Nephron (organoid): ENCODE data around the gene ARHGAP23.
A peak's percentile ranks its signal among the peaks of the same experiment; 100 is the strongest.

ENCODE experiments used
- H3K27ac Mint-ChIP-seq, 3 experiments: 2 replicates each; pipeline ENCODE4 v1.8.0; 2020; ENCODE audit warnings: mixed read lengths in 3 of 3, mild to moderate bottlenecking in 2 of 3, moderate library complexity in 1 of 3
- H3K27me3 Mint-ChIP-seq: 2 replicates; pipeline ENCODE4 v1.8.0; 2021; ENCODE audit warnings: low read depth, mild to moderate bottlenecking, moderate library complexity, mixed read lengths
- H3K36me3 Mint-ChIP-seq: 2 replicates; pipeline ENCODE4 v1.8.0; 2020; ENCODE audit warnings: low read depth, mixed read lengths
- H3K4me1 Mint-ChIP-seq: 2 replicates; pipeline ENCODE4 v1.8.0; 2020; ENCODE audit warnings: mixed read lengths
- H3K4me3 Mint-ChIP-seq, 3 experiments: 2 replicates each; pipeline ENCODE4 v1.8.0; 2020; ENCODE audit warnings: mild to moderate bottlenecking in 3 of 3, mixed read lengths in 3 of 3, moderate library complexity in 2 of 3
- H3K9me3 Mint-ChIP-seq: 2 replicates; pipeline ENCODE4 v1.8.0; 2020; ENCODE audit warnings: mixed read lengths
- TF ChIP-seq, protein P1 (sequence below), 3 experiments: fragments of 200-600 bp; sonication (generic); IDR thresholded peaks; one replicate each; pipeline ENCODE4 v1.5.0; 2021; ENCODE audit warnings: antibody characterized with exemption in 3 of 3; ENCODE audit not compliant: unreplicated experiment in 3 of 3

The ARHGAP23 gene

DNA sequence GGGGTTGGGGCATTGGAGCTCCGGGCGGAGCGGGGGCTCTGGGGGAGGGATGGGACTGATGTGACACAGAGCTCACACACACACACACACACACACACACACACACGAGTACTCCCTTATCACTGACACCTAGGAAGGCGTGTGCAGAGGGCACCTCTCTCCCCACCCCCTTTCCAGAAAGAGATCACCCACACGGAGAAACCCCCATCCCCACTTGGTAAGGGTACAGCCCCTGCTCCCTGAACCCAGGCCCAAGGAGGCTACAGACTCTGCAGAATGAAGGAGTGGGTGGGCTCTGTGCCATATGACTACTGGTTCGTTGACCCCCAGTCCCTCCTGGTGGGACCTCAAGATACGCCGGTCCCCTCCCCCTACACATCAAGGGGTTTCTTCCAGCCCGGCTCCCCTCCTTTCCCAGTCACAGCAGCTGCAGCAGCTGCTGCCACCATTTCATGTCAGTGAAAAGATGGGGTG, 8.7 kb upstream of the ARHGAP23 start:
- H3K36me3 Mint-ChIP-seq: no peaks in the 10 kb centered on the region
- no peaks in the 10 kb centered on the region for H3K9me3 Mint-ChIP-seq
- TF ChIP-seq, protein P1, sequence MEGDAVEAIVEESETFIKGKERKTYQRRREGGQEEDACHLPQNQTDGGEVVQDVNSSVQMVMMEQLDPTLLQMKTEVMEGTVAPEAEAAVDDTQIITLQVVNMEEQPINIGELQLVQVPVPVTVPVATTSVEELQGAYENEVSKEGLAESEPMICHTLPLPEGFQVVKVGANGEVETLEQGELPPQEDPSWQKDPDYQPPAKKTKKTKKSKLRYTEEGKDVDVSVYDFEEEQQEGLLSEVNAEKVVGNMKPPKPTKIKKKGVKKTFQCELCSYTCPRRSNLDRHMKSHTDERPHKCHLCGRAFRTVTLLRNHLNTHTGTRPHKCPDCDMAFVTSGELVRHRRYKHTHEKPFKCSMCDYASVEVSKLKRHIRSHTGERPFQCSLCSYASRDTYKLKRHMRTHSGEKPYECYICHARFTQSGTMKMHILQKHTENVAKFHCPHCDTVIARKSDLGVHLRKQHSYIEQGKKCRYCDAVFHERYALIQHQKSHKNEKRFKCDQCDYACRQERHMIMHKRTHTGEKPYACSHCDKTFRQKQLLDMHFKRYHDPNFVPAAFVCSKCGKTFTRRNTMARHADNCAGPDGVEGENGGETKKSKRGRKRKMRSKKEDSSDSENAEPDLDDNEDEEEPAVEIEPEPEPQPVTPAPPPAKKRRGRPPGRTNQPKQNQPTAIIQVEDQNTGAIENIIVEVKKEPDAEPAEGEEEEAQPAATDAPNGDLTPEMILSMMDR (IDR thresholded peaks at IDR 0.05; ENCODE audit: unreplicated experiment in 3 of 3): no peak
- H3K27me3 Mint-ChIP-seq: peaks cover 50% of the 10 kb centered on the region
- H3K4me1 Mint-ChIP-seq: peaks cover 60% of the 10 kb centered on the region
- H3K4me3 Mint-ChIP-seq: peak overlapping the region; percentile 81 to 89 (median 83)
- H3K27ac Mint-ChIP-seq: no peak overlapping the region

DNA sequence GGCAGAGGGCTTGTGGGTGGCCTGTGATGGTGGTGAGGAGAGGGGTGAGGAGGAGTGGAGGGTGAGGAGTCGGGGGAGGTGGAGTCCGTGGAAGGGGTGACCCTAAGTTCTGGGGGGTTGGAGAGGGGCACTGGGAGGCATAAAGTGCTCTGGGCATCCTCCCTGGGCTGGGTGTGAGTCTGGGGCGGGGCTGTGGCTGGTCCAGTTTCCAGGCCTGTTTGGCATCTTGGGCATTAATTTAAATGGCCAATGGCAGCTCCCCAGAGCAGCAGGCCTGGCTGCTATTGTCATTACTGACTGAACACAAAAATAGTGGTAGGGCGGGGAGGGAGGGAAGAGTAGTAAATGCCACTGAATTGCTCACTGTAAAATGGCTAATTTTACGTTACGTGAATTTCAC, 7.7 kb upstream of the ARHGAP23 start:
- Mint-ChIP-seq H3K4me3 (peak overlapping the region; percentile 58 to 89 (median 83)), H3K27me3 (peaks cover 57% of the 10 kb centered on the region), H3K4me1 (peaks cover 61% of the 10 kb centered on the region), H3K27ac (peak overlapping the region in 1 of 3 experiments; percentile 96), H3K36me3 (no peaks in the 10 kb centered on the region), H3K9me3 (no peaks in the 10 kb centered on the region)
- TF ChIP-seq, protein P1 (IDR thresholded peaks at IDR 0.05; ENCODE audit: unreplicated experiment in 3 of 3): no peak

DNA sequence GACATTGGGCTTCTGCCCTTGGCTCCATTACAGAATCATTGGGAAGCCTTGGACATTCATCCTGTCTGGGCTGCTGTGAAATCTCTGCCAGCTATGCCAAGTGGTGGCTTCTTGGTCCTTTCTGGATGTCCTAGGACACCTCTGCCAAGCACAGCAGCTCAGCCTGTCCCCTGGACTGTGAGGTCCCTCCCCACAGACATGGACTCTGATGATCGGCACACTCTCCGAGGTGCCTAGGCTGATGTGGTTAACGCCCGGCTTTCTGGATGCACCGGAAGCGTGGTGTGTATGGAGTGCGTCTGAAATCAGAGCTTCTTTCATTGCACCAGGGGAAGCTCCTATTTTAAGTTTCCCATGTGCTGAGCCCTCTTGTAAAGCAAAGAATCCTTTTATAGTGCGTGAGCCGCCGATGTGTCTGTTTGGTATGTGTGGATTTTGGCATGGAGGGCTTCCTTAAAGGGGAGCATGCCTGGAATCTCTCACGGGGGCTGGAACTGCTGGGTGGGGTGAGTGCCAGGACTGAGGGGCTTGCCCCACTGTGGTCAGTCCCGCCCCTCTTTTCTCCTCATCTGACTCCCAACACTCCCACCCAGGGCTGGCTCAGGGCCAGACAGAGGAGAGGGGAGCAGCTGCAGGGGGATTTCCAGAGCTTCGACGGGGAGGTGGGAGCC, 7.0 kb upstream of the ARHGAP23 start:
- Mint-ChIP-seq H3K4me1 (peaks cover 61% of the 10 kb centered on the region), H3K4me3 (peak overlapping the region; percentile 58 to 89 (median 83)), H3K9me3 (no peaks in the 10 kb centered on the region), H3K36me3 (no peaks in the 10 kb centered on the region), H3K27me3 (peaks cover 62% of the 10 kb centered on the region), H3K27ac (peak overlapping the region; percentile 83 to 96 (median 93))
- TF ChIP-seq, protein P1 (IDR thresholded peaks at IDR 0.05; ENCODE audit: unreplicated experiment in 3 of 3): no peak

DNA sequence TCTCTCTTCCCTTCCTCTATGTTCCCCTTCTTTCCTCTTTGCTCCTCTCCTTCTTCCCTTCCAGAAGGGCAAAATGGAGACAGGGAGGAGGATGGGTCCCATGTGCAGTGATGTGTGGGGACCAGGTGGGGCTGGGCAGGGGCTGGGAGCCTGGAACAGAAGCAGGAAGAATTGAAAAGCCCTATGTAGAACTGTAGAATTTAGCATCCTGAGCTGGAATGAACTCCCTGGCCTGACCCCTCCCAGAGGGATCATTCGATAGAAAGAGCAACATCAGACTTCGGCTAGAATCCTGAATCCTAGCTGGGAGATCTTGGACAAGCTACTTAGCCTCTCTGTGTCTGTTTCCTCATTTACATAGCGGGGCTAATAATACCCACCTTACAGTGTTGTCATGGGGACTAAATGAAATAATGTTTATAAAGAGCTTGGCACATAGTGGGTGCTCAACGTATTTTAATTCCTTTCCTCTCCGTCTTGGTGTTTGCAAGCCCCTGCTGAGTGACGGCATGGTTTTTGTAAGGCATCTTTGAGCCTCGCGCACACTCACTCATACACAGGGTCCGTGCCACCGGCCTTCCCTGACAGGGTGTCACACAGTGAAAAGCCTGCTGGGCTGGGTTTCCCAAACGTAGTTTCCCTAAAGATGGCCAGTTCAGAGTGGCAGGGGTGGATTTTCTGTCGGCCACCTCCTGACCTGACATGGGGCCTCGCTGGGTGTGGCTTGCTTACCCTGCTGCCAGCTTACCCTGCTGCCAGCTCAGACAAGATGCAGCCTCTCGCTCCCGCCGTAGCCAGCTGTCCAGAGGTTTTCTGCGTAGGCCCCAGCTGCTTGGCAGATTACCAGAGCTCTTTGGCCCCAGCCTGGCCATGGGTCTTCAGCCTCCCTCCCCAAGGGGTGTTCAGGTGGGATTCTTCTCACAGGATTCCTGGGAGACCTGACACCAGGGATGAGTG, 6.1 kb upstream of the ARHGAP23 start:
- H3K9me3 Mint-ChIP-seq: no peaks in the 10 kb centered on the region
- H3K4me3 Mint-ChIP-seq: peak overlapping the region; percentile 9 to 89 (median 83)
- H3K27ac Mint-ChIP-seq: peak overlapping the region; percentile 83 to 96 (median 93)
- H3K27me3 Mint-ChIP-seq: peaks cover 57% of the 10 kb centered on the region
- TF ChIP-seq, protein P1 (IDR thresholded peaks at IDR 0.05; ENCODE audit: unreplicated experiment in 3 of 3): no peak
- peaks cover 63% of the 10 kb centered on the region for H3K4me1 Mint-ChIP-seq
- H3K36me3 Mint-ChIP-seq: no peaks in the 10 kb centered on the region

DNA sequence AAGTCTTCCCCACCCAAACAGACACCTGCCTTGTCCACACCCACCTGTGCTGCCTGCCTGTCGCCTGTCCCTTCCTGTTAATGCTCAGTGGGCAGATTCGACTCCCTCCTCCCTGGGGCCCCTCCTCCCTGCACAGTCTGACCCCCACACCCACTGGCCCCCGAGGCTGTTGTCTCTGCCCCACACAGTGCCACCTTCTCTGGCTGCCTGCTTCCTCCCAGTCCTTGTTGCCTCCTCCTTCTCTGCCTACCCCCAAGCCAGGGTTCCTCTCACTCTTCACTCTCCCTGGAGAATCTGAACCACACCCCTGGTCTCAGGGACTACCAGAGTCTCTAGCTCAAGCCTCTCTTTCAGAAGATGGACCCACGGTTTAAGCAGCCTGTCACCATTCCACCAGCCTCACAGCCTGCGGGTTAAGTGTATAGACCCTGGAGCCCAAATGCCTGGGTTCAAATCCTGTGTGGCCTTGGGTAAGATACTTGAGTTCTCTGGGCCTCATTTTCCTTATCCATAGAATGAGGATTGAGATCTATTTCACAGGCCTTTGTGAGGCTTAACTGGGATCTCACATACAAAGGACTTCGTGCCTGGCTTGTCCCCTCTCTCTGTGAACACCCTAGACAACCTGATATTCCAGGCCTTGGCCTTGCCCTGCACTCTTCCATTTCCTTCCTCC, 3.8 kb upstream of the ARHGAP23 start:
- Mint-ChIP-seq H3K27ac (peak overlapping the region; percentile 16 to 59 (median 42)), H3K9me3 (no peaks in the 10 kb centered on the region), H3K4me1 (peaks cover 63% of the 10 kb centered on the region), H3K4me3 (peak overlapping the region in 2 of 3 experiments; percentile 29 to 31), H3K27me3 (peaks cover 46% of the 10 kb centered on the region), H3K36me3 (no peaks in the 10 kb centered on the region)
- TF ChIP-seq, protein P1 (IDR thresholded peaks at IDR 0.05; ENCODE audit: unreplicated experiment in 3 of 3): no peak
